ENCODE data around the gene HOXA6. TPM values are rescaled to one million over a fixed set of nuclear protein-coding genes. Genes with fewer than 3 reads are reported as not detected.

The HOXA6 gene
- total and polyA plus RNA-seq, 4 donors, result 0.23 TPM; not detected in 3

DNA sequence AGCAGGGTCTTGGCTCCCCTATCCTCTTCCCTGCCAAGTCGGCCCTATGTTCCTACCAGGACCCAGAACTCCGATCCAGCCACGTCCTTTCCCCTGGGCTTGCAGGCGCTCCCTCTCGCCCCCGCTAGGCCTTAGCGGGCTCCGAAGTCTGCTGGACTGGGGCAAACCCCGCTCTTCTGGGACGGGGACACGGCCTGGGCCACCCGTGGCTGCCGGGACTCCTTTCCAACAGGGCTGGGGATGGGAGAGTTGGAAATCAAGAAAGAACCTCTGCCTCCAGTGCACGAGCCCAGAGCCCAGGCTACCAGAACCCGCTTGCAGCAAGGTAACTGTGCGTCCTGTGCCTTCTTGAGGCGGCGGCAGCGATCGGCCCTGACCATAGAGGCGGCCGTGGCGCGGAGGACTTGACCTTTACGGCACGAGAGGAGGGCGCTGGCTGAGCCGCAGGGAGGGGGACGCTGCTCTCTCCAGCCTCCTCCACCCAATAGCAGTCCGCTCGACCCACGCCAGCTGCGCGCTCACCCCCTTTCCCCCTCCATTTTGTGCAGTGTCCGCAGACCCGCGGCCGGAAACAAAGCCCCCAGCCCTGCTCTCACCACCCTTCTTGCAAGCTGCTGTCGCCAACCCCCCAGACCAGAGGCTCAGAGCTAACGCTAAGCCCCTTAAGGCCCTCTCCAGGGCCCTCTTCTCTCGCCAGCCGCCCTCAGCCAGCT is 44.4 kb upstream of the HOXA6 start (continued):
- no peak for TF ChIP-seq HNF4G (IDR thresholded peaks at IDR 0.05)
- no peak for TF ChIP-seq FOXA2 (IDR thresholded peaks at IDR 0.05)
- no peak for TF ChIP-seq NR2F2 (IDR thresholded peaks at IDR 0.05)
- TF ChIP-seq, protein P1, sequence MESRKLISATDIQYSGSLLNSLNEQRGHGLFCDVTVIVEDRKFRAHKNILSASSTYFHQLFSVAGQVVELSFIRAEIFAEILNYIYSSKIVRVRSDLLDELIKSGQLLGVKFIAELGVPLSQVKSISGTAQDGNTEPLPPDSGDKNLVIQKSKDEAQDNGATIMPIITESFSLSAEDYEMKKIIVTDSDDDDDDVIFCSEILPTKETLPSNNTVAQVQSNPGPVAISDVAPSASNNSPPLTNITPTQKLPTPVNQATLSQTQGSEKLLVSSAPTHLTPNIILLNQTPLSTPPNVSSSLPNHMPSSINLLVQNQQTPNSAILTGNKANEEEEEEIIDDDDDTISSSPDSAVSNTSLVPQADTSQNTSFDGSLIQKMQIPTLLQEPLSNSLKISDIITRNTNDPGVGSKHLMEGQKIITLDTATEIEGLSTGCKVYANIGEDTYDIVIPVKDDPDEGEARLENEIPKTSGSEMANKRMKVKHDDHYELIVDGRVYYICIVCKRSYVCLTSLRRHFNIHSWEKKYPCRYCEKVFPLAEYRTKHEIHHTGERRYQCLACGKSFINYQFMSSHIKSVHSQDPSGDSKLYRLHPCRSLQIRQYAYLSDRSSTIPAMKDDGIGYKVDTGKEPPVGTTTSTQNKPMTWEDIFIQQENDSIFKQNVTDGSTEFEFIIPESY (IDR thresholded peaks at IDR 0.05), result no peak
- no peak for TF ChIP-seq ATF3 (IDR thresholded peaks at IDR 0.05)
- TF ChIP-seq SP1 (IDR thresholded peaks at IDR 0.05), result no peak
- TF ChIP-seq YY1 (IDR thresholded peaks at IDR 0.05), result no peak
- TF ChIP-seq RAD21 (IDR thresholded peaks at IDR 0.05), result no peak
- no peak for TF ChIP-seq TAF1 (conservative IDR thresholded peaks at IDR 0.05)

DNA sequence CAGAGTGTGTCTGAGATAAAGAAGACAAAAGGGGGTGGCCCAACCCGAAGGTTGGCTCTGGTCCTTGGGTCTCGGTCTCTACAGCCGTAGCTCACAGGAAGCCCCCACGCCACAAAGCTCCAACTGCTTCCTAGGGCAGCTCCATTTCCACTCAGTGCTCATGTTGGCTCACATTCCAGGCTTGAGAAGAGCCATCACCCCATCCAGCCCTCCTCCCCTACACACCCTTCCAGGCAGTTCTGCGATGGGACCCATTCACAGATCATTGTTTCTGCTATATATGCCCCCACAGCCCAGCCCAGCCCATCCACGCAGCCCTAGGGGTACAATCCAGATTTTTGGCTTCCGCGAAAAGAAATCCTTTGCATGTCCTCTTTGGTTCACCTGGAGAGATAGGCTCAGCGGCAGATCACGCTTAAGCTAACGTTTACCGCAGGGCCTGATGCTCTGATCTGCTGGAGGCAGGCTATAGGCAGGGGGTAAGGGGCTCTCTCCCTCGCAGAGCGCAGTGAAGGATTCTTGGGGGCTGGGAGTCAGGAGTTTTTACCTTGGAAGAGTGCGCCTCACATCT is 43.7 kb upstream of the HOXA6 start:
- no peak overlapping the region for H3K27ac ChIP-seq (ENCODE audit: low read depth in 1 of 2, low read length in 2 of 2)

More for the DNA sequence above, 43.7 kb upstream of the HOXA6 start:
- no peaks in the 10 kb centered on the region for H3K36me3 ChIP-seq (ENCODE audit: control insufficient read depth in 4 of 4, insufficient read depth in 3 of 4, low read depth in 1 of 4, low read length in 3 of 4)
- WGBS, result 21% methylated on average over 15 of the region's 15 CpGs
- H3K4me1 ChIP-seq (ENCODE audit: control insufficient read depth in 4 of 4, insufficient read depth in 4 of 4, low read length in 3 of 4), result peaks cover 12 to 25% (median 19%) of the 10 kb centered on the region in 4 donors
- H3K4me3 ChIP-seq (ENCODE audit: low read depth in 1 of 3, low read length in 3 of 3), result no peak overlapping the region
- DNase-seq (ENCODE audit: low spot score), result no peak
- H3K9ac ChIP-seq (ENCODE audit: low read depth in 1 of 2, low read length in 2 of 2), result no peak overlapping the region
- no peak for TF ChIP-seq YY1 (IDR thresholded peaks at IDR 0.05)
- TF ChIP-seq REST (IDR thresholded peaks at IDR 0.05), result no peak
- no peak for TF ChIP-seq TAF1 (conservative IDR thresholded peaks at IDR 0.05)
- TF ChIP-seq RAD21 (IDR thresholded peaks at IDR 0.05), result no peak
- TF ChIP-seq, protein P1 (IDR thresholded peaks at IDR 0.05), result no peak
- TF ChIP-seq JUND (IDR thresholded peaks at IDR 0.05), result no peak
- TF ChIP-seq SP1 (IDR thresholded peaks at IDR 0.05), result no peak
- TF ChIP-seq, protein P2, sequence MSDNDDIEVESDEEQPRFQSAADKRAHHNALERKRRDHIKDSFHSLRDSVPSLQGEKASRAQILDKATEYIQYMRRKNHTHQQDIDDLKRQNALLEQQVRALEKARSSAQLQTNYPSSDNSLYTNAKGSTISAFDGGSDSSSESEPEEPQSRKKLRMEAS (IDR thresholded peaks at IDR 0.05), result no peak
- no peak for TF ChIP-seq CTCF (IDR thresholded peaks at IDR 0.05; ENCODE audit: low read depth, low read length, missing input control)
- TF ChIP-seq FOXA1 (IDR thresholded peaks at IDR 0.05), result no peak
- TF ChIP-seq RXRA (IDR thresholded peaks at IDR 0.05), result no peak
- TF ChIP-seq ATF3 (IDR thresholded peaks at IDR 0.05), result no peak
- TF ChIP-seq NR2F2 (IDR thresholded peaks at IDR 0.05), result no peak
- TF ChIP-seq HNF4A (conservative IDR thresholded peaks at IDR 0.05), result no peak
- TF ChIP-seq EGR1 (IDR thresholded peaks at IDR 0.05; ENCODE audit: low read depth in 2 of 2), result no peak
- TF ChIP-seq FOXA2 (IDR thresholded peaks at IDR 0.05), result no peak
- no peak for TF ChIP-seq HNF4G (IDR thresholded peaks at IDR 0.05)
- TF ChIP-seq GABPA (IDR thresholded peaks at IDR 0.05 in 1 of 2, conservative IDR thresholded peaks at IDR 0.05 in 1 of 2), result no peak
- peaks cover 7 to 51% (median 30%) of the 10 kb centered on the region in 4 donors for H3K27me3 ChIP-seq (ENCODE audit: control insufficient read depth in 4 of 4, insufficient read depth in 4 of 4, low read length in 3 of 4)
- peaks cover 0 to 6% (median under 1%) of the 10 kb centered on the region in 4 donors for H3K9me3 ChIP-seq (ENCODE audit: control insufficient read depth in 4 of 4, low read length in 3 of 4)
